ENCODE measurements around the gene FGB. TPM values are rescaled to one million over a fixed set of nuclear protein-coding genes. Genes with fewer than 3 reads are reported as not detected.
"Not testable (repeated sequence)": the region's sequence is repeated elsewhere in the genome, so short reads cannot be mapped to it uniquely, and the experiment has no call there.

FGB gene
- total and polyA plus RNA-seq, 12 donors, result 1.2 TPM; not detected in 11

DNA sequence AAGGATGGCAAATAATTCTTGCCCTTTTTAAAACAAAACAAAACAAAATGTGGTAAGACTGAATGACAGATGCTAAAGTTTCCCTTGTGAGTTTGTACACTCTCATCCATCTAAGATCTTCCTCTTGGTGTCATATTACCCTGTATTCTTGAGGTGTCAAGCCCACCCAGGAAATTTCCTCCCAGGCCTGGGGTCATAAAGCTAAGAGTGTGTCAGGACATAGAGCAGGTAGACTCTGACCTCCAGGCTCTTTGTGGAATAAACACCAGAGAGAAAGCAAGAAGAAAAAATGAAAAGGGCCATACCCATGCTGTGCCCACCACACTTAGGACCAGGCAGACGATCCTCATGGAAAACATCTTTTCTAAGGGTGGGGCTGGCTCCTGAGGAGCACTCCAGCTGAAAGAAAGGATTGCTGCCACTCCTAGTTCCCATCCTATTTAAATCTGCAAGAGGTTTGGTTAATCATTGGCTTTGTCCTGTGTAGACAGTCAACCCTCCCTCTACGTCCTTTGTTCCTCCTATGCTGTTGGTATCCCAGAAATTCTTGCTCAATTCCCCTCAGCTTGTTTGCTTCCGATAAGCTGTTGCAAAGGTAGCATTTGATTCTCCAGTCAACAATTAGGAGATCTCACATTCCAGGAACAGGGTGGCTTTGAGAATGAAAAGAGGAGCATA, 27.7 kb downstream of the FGB start, which contains the start of gene FGA:
FGA (minus strand) TSS at position 414 of the 678 bp plus-strand sequence; CDS start at position 359, 55 bp downstream.
- TF ChIP-seq, protein P1, sequence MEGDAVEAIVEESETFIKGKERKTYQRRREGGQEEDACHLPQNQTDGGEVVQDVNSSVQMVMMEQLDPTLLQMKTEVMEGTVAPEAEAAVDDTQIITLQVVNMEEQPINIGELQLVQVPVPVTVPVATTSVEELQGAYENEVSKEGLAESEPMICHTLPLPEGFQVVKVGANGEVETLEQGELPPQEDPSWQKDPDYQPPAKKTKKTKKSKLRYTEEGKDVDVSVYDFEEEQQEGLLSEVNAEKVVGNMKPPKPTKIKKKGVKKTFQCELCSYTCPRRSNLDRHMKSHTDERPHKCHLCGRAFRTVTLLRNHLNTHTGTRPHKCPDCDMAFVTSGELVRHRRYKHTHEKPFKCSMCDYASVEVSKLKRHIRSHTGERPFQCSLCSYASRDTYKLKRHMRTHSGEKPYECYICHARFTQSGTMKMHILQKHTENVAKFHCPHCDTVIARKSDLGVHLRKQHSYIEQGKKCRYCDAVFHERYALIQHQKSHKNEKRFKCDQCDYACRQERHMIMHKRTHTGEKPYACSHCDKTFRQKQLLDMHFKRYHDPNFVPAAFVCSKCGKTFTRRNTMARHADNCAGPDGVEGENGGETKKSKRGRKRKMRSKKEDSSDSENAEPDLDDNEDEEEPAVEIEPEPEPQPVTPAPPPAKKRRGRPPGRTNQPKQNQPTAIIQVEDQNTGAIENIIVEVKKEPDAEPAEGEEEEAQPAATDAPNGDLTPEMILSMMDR (IDR thresholded peaks at IDR 0.05), result no peak
- Histone ChIP-seq H3K27me3 (peaks cover 0 to 27% (median 5%) of the 10 kb centered on the region in 7 donors), H3K4me1 (no peaks in the 10 kb centered on the region), H3K9me3 (no peaks in the 10 kb centered on the region), H3K27ac (no peak within 1 kb of the TSS), H3K36me3 (no peaks in the 10 kb centered on the region), H3K4me3 (no peak within 1 kb of the TSS)
- intact Hi-C loops (cut with DNase I), result no loop called here
- ATAC-seq (no peak), DNase-seq (no peak)
- 69 to 77% methylated on average over 3 of the region's 3 CpGs for WGBS, 2 donors

DNA sequence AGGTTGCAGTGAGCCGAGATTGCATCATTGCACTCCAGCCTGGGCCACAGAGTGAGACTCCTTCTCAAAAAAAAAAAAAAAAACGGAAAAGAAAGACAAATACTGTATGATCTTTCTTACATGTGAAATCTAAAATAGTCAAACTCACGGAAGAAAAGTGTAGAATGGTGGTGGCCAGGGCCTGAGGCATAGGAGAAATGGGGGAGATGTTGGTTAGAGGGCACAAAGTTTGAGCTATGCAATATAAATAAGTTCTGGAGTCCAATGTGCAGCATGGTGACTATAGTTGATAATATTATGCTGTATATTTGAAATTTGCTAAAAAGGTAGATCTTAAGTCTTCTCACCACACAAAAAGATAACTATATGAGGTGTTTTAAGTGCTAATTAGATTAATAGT, 29.1 kb downstream of the FGB start:
- Histone ChIP-seq H3K9me3 (no peaks in the 10 kb centered on the region), H3K27me3 (peaks cover 0 to 27% (median 5%) of the 10 kb centered on the region in 7 donors), H3K4me1 (no peaks in the 10 kb centered on the region), H3K27ac (no peak overlapping the region), H3K4me3 (no peak overlapping the region), H3K36me3 (no peaks in the 10 kb centered on the region)
- intact Hi-C loops (cut with DNase I), result no loop called here
- WGBS, 2 donors, result 79 to 80% methylated on average over 3 of the region's 3 CpGs
- DNase-seq (no peak), ATAC-seq (no peak)
- TF ChIP-seq, protein P1 (IDR thresholded peaks at IDR 0.05), result no peak

DNA sequence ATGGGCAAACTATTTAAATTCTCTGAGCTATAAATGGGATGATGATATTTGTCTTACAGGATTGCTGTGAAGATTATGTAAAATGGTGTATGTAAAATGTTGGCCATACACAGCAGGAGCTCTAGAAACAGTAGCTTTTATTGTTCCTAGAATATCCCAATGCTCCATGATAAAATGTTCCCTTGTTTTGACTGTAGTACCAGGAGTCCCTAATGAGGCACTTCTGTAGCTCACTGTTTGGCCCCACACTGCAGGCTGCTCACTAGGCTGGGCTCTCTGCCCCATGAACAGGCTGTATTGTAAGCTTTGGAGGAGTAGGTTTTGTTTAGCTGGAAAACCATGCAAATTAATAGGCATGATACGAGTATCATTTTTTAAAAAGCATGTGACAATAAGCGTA, 31.1 kb downstream of the FGB start:
- no peak overlapping the region for H3K27ac ChIP-seq
- H3K4me3 ChIP-seq, result no peak overlapping the region
- H3K9me3 ChIP-seq, result no peaks in the 10 kb centered on the region
- TF ChIP-seq, protein P1 (IDR thresholded peaks at IDR 0.05), result no peak
- DNase-seq (no peak), ATAC-seq (no peak)
- H3K4me1 ChIP-seq, result no peaks in the 10 kb centered on the region
- intact Hi-C loops (cut with DNase I), result no loop called here
- no peaks in the 10 kb centered on the region for H3K36me3 ChIP-seq
- H3K27me3 ChIP-seq, result peaks cover 0 to 17% (median 5%) of the 10 kb centered on the region in 7 donors
- WGBS, 2 donors, result 40 to 94% methylated on average over 2 of the region's 2 CpGs

DNA sequence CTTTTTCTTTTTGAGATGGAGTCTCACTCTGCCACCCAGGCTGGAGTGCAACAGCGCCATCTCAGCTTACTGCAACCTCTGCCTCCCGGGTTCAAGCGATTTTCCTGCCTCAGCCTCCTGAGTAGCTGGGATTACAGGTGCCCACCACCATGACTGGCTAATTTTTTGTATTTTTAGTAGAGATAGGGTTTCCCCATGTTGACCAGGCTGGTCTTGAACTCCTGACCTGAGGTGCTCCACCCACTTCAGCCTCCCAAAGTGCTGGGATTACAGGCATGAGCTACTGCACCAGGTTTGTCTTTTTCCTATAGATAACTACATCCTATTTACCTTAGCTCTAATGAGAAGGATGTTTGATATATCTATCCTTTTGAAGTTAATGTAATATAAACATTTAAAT, 31.5 kb downstream of the FGB start:
- 72 to 83% methylated on average over 3 of the region's 3 CpGs for WGBS, 2 donors
- DNase-seq; H3K9me3 ChIP-seq; intact Hi-C loops (cut with DNase I); H3K27ac ChIP-seq; H3K4me3 ChIP-seq; ATAC-seq; H3K4me1 ChIP-seq; H3K36me3 ChIP-seq: not testable (repeated sequence)
- peaks cover 0 to 12% (median 4%) of the 10 kb centered on the region in 7 donors for H3K27me3 ChIP-seq

DNA sequence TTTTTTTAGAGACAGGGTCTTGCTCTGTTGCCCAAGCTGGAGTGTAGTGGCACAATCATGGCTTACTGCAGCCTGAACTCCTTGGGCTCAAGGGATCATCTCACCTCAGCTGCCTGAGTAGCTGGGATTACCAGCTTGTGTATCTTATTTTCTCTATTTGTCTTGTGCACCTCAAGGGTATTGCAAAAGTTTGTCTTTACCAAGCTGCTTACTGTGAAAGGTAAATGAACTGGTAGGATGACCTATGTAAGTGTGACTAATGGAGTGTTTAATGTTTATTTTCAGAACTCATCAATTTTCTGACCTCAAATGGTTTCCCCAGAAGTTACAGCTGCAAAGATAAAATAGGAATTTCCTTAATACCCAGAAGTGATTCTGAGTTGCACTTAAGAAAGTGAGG, 33.0 kb downstream of the FGB start:
- no peak overlapping the region for H3K4me3 ChIP-seq
- TF ChIP-seq, protein P1 (IDR thresholded peaks at IDR 0.05), result no peak
- peaks cover 0 to 13% (median under 1%) of the 10 kb centered on the region in 7 donors for H3K27me3 ChIP-seq
- intact Hi-C loops (cut with DNase I), result no loop called here
- no peaks in the 10 kb centered on the region for H3K36me3 ChIP-seq
- ATAC-seq (no peak), DNase-seq (no peak)
- no peak overlapping the region for H3K27ac ChIP-seq
- H3K4me1 ChIP-seq, result no peaks in the 10 kb centered on the region
- no peaks in the 10 kb centered on the region for H3K9me3 ChIP-seq

DNA sequence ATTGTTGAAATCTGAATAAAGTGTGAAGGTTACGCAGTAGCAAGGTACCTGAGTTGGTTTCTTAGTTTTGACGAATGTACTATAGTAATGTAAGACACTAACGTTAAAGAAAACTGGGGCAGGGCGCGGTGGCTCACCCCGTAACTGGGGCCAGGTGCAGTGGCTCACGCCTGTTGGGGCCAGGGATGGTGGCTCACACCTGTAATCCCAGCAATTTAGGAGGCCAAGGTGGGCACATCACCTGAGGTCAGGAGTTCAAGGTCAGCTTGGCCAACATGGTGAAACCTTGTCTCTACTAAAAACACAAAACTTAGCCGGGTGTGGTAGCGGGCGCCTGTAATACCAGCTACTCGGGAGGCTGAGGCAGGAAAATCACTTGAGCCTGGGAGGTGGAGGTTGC, 34.5 kb downstream of the FGB start:
- DNase-seq; ATAC-seq; H3K27ac ChIP-seq; H3K4me3 ChIP-seq; H3K4me1 ChIP-seq; H3K36me3 ChIP-seq; intact Hi-C loops (cut with DNase I); H3K27me3 ChIP-seq; H3K9me3 ChIP-seq: not testable (repeated sequence)
- WGBS, 2 donors, result 90 to 95% methylated on average over 11 of the region's 11 CpGs
